G401.6 (cell line): Measurements from ENCODE around the gene ZNF398.
A peak's percentile ranks its signal among the peaks of the same experiment; 100 is the strongest.

Experiments
- FAIRE-seq: peaks from 2 replicates; lab custom pipeline; 2012; peaks lifted over from hg19 to GRCh38; lab: Jason Lieb, UNC

The ZNF398 gene

DNA sequence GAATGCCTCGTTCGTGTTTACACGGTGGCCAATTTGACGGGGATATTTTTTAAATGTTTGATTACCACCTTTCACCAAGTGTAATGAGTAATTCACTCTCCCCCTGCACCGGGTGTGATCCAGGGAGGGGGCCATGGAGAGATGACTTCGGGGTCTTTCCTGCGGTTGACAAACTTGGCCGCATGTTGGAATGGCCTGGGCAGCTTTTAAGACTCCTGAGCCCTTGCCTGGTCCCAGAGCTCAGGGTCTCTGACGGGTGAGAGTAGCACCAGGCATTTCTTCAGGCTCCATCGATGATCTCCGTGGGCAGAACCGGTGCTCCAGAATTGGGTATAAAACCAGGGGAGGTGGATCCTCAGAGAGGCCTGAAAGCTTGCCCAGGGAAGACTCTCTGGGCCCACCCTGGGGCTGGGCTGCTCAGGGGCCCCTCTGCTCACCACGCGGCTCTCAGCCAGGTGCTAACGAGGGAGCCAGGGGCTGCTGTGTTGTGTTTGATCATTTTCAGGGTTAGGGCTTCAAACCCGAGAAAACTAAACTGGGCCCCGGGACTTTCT, 49.0 kb downstream of the ZNF398 start:
- no peak for FAIRE-seq

DNA sequence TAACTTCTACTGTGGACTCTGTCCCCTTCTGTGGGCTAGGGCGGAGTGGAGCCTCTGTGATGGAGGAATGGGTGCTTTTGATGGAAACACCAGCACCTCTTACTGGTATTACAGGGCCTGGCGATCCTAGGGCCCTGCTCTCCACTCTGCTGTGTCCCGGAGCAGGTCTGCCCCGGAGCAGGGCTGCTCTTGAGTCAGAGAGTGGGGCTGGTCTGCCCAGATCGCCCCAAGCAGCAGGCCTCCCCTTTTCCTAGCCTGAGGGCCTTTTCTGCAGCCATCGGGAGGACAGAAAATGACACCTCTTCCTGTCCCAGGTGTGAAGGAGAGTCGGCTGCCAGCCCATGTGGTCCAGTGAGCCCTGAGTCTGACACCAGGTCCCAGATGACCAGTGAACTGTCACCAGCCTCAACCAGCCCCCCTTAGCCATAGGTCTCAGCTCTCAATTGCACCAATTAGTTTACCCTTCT, 49.5 kb downstream of the ZNF398 start:
- no peak for FAIRE-seq

DNA sequence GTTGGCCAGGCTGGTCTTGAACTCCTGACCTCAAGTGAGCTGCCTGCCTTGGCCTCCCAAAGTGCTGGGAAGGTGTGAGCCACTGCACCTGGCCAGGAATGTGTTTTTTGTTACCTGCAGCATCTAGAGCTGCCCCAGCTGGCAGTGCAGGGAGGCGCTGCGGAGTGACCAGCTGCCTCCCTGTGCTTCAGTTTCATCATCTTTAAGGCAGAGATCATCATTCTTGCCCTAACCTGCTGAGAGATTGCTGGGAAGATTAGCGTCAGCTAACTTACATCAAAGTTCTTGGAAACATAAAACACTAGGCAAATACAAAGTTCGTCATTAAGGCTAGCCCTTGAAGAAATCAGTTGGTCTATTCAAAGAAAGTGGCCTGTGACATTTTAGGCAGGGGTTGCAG, 50.4 kb downstream of the ZNF398 start:
- no peak for FAIRE-seq

DNA sequence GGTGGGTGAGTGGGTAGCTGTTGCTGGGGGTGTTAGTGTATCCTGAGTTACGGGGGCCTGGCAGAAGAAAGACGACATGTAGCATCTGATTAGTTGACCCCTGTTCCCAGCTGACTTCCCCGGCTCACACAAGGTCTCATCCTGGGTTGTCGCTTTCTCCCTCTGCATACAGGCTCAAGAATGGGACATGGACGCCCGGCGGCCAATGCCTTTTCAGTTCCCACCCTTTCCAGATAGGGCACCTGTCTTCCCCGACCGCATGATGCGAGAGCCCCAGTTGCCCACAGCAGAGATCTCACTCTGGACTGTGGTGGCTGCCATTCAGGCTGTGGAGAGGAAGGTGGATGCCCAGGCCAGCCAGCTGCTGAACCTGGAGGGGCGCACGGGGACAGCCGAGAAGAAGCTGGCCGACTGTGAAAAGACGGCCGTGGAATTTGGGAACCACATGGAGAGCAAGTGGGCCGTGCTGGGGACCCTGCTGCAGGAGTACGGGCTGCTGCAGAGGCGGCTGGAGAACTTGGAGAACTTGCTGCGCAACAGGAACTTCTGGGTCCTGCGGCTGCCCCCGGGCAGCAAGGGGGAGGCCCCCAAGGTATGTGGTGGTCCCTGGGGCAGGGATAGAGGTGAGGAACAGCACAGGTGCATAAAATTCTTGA, 51.0 kb downstream of the ZNF398 start:
- no peak for FAIRE-seq

DNA sequence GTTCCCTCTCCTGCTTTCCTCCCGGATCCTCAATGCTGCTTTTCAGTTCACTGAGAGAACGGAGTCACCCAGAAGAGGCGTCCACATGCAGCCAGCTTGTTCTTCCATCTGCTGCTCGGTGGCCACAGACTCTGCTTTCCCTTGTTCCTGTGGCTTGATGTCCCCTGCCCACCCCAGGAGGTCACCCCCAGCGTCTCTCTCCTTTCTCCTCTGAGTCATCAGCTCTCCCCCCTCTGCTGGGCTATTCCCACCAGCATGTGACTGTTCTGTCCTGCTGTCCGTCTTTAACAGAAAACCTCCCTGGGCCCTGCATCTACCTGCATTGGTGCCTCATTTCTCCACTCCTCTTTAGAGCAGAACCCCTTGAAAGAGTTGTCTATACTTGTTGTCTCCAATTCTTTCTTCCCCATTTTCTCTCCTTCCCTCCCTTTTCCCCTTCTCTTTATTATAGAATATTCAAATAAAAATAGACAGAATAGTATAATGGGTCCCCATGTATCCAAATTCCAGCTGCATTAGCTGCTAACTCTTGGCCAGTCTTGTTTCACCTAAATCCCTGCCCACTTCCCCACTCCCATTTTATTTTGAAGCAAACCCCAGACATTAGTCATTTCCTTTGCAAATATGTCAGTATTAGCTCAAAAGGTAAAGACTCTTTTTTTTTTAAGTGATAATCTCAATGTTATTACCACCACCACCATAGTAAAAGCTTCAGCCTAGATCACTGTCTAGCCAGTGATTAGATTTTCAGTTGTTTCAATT, 52.2 kb downstream of the ZNF398 start:
- FAIRE-seq, result no peak

DNA sequence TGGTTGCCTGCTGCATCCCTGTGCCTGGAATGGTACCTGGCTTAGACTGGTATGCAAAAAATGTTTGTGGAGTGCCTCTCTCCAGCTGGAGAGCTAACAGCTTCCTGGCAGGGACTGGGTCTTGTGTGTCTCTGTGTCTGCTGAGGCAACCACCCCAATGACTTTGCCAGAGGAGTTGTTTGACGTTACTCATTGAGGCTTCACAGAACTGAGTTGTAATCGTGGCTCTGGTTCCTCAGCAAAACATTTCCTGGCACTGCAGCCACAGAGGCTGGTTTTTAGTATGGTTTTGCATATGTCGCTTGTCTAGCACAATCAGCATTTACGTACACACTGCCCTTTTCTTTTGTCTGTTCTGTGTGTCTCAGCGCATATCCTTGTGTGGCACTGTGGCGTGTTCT, 55.6 kb downstream of the ZNF398 start:
- FAIRE-seq, result no peak

DNA sequence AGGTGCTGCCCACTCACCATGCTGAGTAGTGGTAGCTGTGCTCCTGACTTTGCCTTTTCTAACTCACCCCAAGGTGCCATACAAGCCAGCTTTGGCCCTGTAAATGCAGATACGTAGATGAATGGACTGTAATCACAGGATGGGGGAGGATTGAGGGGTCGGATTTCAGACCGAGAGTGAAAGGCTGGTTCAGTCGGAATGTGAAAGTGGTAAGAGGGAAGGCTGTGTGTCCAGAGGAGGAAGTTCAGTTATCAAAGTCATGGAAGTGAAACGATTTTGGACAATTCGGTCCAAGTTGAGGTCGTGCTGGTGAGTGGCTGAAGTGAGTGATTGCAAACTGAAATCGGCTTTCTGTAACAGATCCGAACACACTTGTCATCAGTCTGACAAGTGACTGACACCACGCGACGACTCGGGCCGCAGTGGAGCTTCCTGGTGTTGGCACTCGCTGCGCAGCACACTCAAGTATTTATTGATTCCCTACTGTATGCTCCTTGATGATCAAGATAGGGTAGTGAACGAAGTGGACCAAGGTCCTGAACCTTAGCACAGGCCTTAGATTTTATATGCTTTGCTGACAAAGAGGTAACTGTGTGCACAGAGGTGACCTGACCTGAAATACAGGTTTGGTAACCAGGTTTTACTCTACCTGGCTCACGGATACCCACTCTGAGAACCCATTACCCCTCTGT, 58.6 kb downstream of the ZNF398 start:
- FAIRE-seq, result no peak

DNA sequence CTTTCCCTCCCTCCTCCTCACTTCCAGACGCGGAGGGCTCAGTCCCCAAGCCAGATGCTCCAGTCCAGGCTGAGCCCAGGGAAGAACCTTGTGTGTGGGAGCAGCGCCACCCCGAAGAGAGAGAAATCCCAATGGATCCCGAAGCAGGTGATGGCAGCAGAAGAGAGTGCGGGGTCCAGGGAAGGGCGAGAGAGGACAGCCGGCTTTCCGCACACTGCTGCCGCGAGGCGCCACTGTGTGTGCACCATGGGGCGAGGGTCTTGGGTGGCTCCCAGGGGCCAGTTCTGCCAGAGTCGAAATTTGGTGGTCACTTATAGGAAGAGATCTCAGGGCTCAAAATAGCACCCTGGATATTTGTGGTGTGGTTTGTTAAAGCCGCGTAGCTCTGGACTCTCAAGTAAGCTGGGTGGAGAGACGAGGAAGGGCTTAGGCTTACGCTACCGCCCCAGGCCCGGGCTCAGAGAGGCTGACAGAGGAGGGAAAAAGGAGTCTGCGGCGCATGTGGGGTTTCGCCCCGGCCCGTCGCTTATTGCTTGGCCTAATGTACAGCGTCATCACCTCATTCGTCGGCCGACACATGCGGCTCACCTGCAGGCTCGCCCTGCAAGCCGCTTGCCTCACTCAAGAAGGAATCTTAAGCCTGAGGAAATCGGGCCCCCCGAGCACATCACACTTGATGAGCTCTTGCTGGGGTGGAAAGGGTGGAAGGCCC, 60.2 kb downstream of the ZNF398 start:
- FAIRE-seq, result no peak

DNA sequence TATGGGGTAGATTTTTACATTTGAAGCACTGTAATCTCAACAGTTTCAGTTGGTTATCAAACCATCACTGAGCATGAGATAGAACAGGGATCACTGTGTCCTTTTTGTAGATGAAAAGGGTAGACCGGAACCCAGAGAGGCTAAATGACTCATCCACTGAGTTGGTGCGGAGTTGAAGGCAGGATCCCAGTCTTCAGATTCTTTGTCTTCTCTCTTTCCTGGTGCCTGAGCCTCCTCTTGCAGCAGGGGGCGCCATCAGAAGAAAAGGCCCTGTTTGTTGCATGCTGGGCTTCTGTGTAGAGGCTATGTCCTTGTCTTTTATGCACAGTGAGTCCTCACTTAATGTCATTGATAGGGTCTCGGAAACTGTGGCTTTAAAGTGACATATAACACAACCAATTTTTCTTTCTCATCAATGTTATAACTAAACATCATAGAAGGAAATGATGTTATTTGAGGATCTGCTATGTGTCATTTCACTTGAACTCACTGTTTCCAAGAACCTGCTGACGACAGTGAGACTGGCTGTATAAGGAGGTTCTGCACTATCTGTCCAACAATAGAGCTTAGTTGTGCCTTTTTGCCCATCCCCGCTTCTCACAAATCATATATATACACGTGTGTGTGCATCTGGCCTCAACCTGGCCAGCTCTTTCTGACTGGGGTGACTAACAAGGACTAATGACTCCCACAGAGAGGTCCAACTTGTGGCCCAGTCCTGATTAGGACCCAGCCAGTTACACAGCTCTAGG, 62.4 kb downstream of the ZNF398 start:
- FAIRE-seq, result peak; percentile 17

DNA sequence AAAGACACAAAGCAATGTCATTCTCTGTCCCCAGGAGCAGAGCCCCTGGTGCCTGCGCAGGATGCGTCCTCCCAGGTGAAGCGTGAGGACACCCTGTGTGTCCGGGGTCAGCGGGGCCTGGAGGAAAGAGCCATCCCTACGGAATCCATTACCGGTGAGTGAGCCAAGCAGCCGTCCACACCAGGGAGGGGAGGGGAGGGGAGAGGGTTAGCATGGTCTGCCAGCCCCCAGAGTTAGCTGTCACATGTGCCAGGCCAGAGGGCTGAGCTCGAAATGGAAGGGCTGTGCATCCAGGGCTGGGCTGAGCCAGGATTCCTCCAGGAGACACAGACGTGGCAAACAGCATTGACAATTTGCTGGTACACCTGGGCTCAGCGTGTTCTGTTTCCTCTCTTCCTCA, 63.3 kb downstream of the ZNF398 start:
- no peak for FAIRE-seq

DNA sequence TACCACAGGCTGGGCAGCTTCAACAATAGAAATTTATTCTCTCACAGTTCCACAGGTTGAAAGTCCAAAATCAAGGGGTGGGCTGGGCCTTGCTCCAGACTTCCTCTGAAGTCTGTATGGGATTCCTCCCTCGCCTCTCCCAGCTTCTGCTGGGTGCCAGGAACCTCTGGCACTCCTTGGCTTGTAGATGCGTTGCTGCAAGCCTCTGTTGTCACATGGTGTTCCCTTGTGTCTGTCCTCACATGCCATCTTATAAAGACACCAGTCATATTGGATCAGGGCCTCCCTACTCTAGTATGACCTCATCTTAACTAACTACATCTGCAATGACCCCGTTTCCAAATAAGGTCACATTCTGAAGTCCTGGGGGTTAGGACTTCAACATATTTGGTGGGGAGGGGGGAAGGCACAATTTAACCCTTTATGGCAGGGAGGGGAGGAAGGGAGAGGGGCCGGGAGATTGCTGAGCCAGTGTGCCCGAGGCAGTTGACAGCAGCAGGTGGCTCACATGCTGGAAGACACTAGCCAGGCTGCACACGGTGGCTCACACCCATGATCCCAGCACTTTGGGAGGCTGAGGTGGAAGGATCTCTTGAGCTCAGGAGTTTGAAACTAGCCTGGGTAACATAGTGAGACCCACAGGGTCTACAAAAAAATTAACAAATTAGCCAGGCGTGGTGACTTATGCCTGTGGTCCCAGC, 66.9 kb downstream of the ZNF398 start:
- FAIRE-seq, result no peak

DNA sequence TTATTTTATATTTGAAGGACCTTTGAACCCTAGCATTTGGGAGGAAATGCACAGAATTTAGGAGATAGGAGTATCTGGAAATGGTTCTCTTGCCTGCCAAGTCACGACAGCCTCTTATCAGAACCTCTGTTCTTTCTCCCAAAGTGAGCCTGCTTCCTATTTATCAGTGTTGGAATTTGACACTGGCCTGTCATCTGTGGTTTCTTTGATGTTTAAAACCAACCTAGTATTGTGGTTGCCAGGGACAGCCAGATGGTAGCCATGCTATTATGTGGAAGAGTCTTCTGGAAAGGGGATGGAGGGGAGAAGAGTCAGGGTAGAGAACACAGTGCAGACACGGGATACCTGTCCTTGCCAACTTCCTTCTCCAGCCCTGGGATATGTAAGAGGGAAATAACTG, 69.1 kb downstream of the ZNF398 start:
- no peak for FAIRE-seq

DNA sequence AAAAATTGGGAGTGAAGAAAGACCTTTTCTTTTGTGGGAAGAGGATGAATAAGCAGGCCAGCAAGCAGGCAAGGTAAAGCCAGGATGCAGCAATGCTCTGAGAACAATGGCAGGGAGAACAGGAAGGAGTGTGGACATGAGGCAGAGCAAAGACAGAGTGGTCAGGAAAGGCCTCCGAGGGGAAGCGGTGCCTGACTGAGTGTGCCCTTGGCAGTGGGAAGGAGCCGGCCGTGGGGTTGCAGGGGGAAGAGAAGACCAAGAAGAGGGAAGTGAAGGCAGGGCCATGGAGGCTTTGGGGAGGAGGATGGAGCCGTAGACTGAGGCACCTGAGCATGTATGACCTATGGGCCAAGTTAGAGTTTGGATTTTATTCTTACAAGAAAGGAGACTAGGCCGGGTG, 70.3 kb downstream of the ZNF398 start:
- FAIRE-seq, result no peak

DNA sequence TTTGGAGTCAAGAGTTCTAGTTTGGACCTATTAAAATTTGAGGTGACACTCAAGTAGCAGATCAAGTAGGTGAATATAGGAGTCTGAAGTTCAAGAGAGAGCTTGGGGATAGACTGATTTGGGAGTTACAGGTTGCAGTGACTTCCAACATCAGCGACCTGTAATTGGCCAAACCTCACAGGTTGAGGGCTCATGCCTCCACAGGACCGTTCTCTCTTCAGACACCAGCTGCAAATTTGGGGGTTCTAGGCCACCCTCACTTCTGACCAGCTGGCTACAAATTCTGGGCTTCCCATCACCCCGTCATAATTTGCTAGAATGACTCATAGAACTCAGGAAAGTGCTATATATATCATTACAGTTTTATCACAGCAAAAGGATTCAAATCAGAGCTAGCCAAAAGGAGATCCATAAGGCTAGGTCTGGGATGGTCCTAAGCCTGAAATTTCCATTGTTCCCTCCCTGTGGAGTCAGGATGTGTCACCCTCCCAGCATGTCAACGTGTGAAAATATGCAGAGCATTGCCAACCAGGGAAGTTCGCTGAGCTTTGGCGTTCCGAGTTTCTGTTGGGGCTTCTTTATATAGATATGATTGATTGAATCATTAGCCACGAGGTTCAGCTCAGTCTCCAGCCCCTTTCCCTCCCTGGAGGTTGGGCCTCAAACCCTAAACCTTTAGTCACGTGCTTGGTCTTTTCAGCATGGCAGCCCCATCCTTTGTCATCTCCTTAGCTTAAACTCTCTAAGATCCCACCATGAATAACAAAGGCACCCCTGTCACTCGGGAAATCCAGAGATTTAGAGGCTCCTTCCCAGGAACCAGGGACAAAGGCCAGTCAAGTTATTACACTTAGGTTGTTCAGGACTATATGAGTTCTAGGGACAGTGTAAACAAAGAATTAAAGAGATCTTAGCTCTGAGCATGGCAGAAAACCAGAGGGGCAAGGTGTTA, 71.5 kb downstream of the ZNF398 start:
- no peak for FAIRE-seq

DNA sequence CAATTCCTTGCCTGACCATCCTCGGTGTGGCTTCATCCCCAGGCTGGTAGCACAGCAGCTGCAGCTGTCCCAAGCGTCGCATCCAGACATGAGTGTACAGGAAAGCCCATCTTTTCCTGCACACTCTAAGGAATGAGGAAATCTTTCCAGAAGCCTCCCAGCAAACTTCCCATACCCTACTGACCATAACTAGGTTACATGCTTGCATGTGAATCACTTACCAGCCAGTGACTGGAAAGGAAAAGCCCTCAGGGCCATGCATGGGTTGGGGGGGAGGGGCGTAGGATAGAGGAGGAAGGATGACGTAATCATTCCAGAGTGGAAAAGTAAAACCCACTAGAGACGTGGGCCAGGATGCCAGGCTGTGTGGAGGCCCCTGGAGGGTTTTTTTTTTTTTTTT, 73.3 kb downstream of the ZNF398 start:
- FAIRE-seq, result no peak

DNA sequence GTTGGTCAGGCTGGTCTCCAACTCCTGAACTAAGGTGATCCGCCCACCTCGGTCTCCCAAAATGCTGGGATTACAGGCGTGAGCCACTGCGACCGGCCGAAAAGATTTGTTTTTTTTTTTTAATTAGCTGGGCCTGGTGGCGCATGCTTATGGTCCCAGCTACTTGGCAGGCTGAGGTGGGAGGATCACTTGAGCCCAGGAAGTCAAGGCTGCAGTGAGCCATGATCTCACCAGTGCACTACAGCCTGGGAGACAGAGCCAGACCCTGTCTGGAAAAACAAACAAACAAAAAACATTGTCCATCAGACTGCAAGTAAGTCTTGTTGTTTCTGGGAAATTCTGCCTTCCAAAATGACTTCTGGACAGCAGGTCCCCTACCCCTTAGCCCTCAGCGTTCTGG, 75.9 kb downstream of the ZNF398 start:
- FAIRE-seq, result no peak

DNA sequence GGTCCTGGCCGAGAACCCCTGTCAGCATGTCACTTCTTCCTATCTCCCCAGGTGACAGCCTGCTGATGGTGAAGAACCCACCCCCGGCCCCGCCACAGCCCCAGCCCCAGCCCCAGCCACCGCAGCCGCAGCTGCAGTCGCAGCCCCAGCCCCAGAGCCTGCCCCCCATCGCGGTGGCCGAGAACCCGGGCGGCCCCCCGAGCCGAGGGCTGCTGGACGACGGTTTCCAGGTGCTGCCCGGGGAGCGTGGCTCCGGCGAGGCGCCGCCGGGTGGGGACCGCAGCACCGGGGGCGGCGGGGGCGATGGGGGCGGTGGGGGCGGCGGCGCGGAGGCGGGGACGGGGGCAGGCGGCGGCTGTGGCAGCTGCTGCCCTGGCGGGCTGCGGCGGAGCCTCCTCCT, 76.5 kb downstream of the ZNF398 start:
- no peak for FAIRE-seq

DNA sequence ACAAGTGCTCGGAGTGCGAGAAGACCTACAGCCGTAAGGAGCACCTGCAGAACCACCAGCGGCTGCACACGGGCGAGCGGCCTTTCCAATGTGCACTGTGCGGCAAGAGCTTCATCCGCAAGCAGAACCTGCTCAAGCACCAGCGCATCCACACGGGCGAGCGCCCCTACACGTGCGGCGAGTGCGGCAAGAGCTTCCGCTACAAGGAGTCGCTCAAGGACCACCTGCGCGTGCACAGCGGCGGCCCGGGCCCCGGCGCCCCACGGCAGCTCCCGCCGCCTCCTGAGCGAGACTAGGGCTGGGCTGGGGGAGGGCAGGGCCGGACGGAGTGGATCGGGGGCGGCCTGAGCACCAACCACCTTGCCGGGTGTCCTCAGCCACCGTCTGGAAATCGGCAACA, 77.1 kb downstream of the ZNF398 start:
- no peak for FAIRE-seq

DNA sequence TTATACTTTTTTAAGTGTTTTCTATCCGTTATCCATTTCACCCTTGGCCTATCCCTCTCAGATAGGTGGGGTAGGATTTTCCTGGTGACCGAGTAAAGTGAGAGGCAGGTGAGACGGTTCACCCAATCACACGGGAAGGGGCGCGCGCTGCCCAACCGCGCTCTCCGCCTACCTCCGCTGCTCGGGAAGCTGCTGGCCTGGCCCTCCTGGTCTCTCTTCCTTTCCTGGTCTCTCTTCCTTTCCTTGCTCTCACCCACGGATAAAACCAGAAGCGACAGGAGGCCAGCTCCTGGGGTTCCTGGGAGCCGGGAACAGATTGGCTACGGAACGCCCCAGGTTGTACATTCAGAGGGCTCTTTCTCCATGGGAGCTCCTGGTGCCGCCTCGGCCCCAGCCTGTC, 77.9 kb downstream of the ZNF398 start:
- no peak for FAIRE-seq

DNA sequence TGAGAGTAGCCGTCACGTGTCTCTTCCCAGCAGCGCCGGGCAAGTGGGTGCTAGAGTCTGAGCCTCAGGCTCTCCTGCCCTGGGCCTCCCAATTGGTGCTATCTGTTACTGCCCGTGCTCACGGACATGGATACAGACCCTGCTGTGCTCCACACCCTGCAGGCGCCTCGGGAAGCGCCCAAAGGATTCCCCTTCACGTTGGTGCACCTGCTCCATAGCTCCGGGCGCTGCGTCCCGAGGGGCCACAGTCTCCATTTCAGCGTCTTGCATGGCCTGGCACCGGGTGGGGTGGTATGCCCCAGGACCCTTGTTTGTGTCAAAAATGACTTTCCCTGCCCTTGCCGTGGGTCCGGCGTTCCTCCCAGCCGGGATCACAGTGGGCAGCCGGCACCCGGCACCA, 78.4 kb downstream of the ZNF398 start:
- no peak for FAIRE-seq
